HEK293T (cell line): ENCODE measurements around the gene CLASP1.
"Not testable (repeated sequence)": the region's sequence is repeated elsewhere in the genome, so short reads cannot be mapped to it uniquely, and the experiment has no call there.

Source experiments
- CTBP1 ChIP-seq: fragments of 450-650 bp; IDR thresholded peaks from 2 replicates; pipeline ENCODE4 v1.6.1; 2016; ENCODE audit warnings: borderline replicate concordance
- ELF4 ChIP-seq: fragments of 450-650 bp; IDR thresholded peaks from 2 replicates; pipeline ENCODE4 v1.6.1; 2017; ENCODE audit warnings: antibody characterized with exemption
- FOXM1 ChIP-seq: fragments of 450-650 bp; IDR thresholded peaks from 2 replicates; pipeline ENCODE4 v1.6.1; 2017; ENCODE audit warnings: mild to moderate bottlenecking, borderline replicate concordance
- L3MBTL2 ChIP-seq: fragments of 450-650 bp; conservative IDR thresholded peaks from 2 replicates; pipeline ENCODE4 v1.6.1; 2016; ENCODE audit warnings: mild to moderate bottlenecking
- LEF1 ChIP-seq: fragments of 450-650 bp; IDR thresholded peaks from 2 replicates; pipeline ENCODE4 v1.6.1; 2017; ENCODE audit warnings: mild to moderate bottlenecking, borderline replicate concordance
- ZNF384 ChIP-seq: fragments of 450-650 bp; IDR thresholded peaks from 2 replicates; pipeline ENCODE4 v1.6.1; 2016

GRCh38 chr2:121639846-121640245 lies 9.4 kb downstream of the CLASP1 start:
- not testable (repeated sequence) for TF ChIP-seq LEF1, CTBP1, FOXM1, ELF4, L3MBTL2, ZNF384
